Spinal cord (tissue), 10 donors: Measurements from ENCODE around the gene FCHO1. TPM values are rescaled to one million over a fixed set of nuclear protein-coding genes. Genes with fewer than 3 reads are reported as not detected.

Experiments
- DNase-seq, 6 donors: peaks; one replicate each; pipeline versions ENCODE4 v3.0.0 to v3.0.0-alpha.2; 2013 to 2015; ENCODE audit warnings: low spot score in 6 of 6, low read depth in 4 of 6
- H3K27ac ChIP-seq: one replicate; pipeline ENCODE4 v1.5.1; 2013; ENCODE audit warnings: low read depth, low read length, control low read depth
- H3K27me3 ChIP-seq: one replicate; pipeline ENCODE4 v1.6.1; 2013; ENCODE audit warnings: low read length; ENCODE audit not compliant: control insufficient read depth, insufficient read depth
- H3K36me3 ChIP-seq: one replicate; pipeline ENCODE4 v1.6.1; 2013; ENCODE audit warnings: low read length; ENCODE audit not compliant: control insufficient read depth, insufficient read depth
- H3K4me1 ChIP-seq: one replicate; pipeline ENCODE4 v1.6.1; 2013; ENCODE audit warnings: low read length; ENCODE audit not compliant: control insufficient read depth, insufficient read depth
- H3K4me3 ChIP-seq: one replicate; pipeline ENCODE4 v1.5.1; 2013; ENCODE audit warnings: low read depth, low read length, control low read depth
- H3K9me3 ChIP-seq: one replicate; pipeline ENCODE4 v1.6.1; 2013; ENCODE audit warnings: low read length; ENCODE audit not compliant: control insufficient read depth, insufficient read depth
- WGBS: methylation state at CpG from one replicate; pipeline ENCODE4 v1.1.5; 2013; ENCODE audit warnings: missing lambda C conversion rate; ENCODE audit not compliant: insufficient coverage; 5-methylcytosine and 5-hydroxymethylcytosine counted together
- polyA plus RNA-seq, 2 donors: library from polyadenylated mRNA; unstranded; fragments of 120-200 nt; gene quantifications; one replicate each; pipeline ENCODE4 v1.2.1, GENCODE V29; 2013; ENCODE audit not compliant: insufficient read length in 2 of 2
- total RNA-seq, 2 donors: library from RNA; depleted of rRNA in 1 of 2; stranded (reverse); fragments of 120-200 nt in 1 of 2; fragments of >200 nt in 1 of 2; gene quantifications; one replicate each; pipeline versions ENCODE4 v1.2.3 to v1.2.4, GENCODE V29; 2013 to 2014
- donor health status: healthy.

Gene FCHO1
- total and polyA plus RNA-seq, 4 donors = 6.8 to 41.9 (median 21.5) TPM

DNA sequence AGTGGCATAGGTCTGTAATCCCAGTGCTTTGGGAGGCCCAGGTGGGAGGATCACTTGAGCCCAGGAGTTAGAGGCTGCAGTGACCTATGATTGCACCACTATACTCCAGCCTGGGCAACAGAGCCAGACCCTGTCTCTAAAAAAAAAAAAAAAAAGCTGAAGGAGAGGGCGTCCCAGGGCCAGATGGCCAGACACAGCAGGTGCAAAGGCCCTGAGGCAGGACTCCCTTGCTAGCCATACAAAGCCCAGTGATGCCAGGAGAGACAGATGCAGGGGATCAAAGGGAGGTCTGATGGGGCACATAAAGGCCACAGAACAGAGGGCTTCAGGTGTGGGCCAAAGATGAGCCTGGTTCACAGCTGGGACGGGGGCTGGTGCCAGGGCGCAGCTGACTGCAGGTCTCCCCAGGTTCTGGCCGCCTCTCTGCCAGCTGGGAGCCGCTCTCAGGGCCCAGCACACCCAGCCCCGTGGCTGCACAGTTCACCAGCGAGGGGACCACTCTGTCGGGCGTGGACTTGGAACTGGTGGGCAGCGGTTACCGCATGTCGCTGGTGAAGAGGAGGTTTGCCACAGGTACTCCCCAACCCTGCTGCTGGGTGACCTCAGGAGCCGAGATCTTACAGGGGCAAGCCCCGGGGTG lies 36.1 kb downstream of the FCHO1 start:
- Histone ChIP-seq H3K27ac (no peak overlapping the region), H3K4me1 (peaks cover 10% of the 10 kb centered on the region), H3K27me3 (no peaks in the 10 kb centered on the region), H3K36me3 (peaks cover 68% of the 10 kb centered on the region), H3K9me3 (no peaks in the 10 kb centered on the region), H3K4me3 (no peak overlapping the region)
- DNase-seq = no peak
- WGBS = 94% methylated on average over 14 of the region's 14 CpGs

DNA sequence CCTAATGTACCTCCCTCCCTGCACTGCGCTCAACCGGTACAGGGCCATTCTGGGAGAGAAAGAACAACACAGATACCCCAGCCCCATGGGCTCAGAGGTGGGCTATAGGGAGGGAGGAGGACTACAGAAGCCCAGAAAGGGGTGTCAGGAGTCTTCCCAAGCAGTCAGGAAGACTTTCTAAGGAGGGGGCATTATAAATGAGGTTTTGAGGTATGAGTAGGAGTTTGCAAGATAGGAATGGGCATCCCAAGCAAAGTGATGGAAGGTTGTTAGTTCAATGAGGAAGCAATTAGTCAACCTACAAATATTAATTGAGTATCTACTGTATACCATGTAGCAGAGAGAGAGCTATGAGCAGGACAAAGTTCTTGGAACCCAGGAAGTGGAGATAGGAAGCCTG lies 37.4 kb downstream of the FCHO1 start:
- no peaks in the 10 kb centered on the region for H3K9me3 ChIP-seq
- H3K27me3 ChIP-seq = peaks cover 3% of the 10 kb centered on the region
- H3K36me3 ChIP-seq = peaks cover 57% of the 10 kb centered on the region
- no peak overlapping the region for H3K27ac ChIP-seq
- peaks cover 10% of the 10 kb centered on the region for H3K4me1 ChIP-seq
- DNase-seq = no peak
- WGBS = no CpG with 5 or more reads among the region's 2 CpGs
- no peak overlapping the region for H3K4me3 ChIP-seq

DNA sequence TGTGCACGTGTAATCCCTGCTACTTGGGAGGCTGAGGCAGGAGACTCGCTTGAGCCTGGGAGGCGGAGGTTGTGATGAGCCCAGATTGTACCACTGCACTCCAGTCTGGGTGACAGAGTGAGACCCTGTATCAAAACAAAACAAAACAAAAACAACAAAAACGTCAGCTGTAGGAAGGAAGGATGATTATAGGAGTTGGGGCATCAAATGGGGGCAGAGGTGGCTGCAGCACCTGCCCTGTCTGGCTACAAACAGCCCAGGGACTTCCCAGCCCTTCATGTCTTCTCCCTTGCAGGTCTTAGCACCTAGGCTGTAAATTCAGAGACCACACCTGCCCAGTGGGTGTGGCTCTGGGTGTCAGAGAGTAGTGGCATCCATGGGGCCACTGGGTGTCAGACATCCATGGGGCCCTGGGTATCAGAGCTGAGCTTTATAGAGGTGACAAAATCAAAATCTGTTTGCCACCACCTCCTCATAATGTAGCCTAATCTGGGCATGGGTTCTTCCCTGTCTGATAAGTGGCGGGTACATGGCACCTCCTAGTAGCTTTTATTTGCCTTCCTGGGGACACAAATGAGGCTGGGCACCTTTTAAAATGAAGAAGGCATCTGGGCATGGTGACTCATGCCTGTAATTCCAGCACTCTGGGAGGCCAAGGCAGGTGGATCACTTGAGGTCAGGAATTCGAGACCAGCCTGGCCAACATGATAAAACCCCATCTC lies 38.9 kb downstream of the FCHO1 start:
- no peak overlapping the region for H3K27ac ChIP-seq
- 90% methylated on average over 1 of the region's 6 CpGs for WGBS
- no peaks in the 10 kb centered on the region for H3K9me3 ChIP-seq
- H3K4me3 ChIP-seq = no peak overlapping the region
- DNase-seq = no peak
- H3K27me3 ChIP-seq = peaks cover 18% of the 10 kb centered on the region
- peaks cover 11% of the 10 kb centered on the region for H3K4me1 ChIP-seq
- H3K36me3 ChIP-seq = peaks cover 42% of the 10 kb centered on the region

DNA sequence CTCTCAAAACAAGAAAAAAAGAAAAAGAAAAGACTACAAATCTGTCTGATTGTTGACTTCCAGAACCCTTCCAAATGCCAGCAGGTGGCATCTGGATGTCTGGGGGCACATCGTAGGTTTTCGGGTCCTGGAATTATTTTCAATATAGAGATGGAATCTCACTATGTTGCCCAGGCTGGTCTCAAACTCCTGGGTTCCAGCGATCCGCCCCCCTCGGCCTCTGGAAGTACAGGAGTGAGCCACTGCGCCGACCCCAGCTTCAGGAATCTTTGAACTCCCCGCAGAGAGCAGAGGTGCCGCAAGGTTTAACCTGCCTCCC lies 43.1 kb downstream of the FCHO1 start:
- Histone ChIP-seq H3K4me3 (no peak overlapping the region), H3K4me1 (peaks cover 12% of the 10 kb centered on the region), H3K9me3 (no peaks in the 10 kb centered on the region), H3K27ac (no peak overlapping the region), H3K27me3 (peaks cover 34% of the 10 kb centered on the region), H3K36me3 (peaks cover 5% of the 10 kb centered on the region)
- DNase-seq = no peak
- 51% methylated on average over 9 of the region's 9 CpGs for WGBS

DNA sequence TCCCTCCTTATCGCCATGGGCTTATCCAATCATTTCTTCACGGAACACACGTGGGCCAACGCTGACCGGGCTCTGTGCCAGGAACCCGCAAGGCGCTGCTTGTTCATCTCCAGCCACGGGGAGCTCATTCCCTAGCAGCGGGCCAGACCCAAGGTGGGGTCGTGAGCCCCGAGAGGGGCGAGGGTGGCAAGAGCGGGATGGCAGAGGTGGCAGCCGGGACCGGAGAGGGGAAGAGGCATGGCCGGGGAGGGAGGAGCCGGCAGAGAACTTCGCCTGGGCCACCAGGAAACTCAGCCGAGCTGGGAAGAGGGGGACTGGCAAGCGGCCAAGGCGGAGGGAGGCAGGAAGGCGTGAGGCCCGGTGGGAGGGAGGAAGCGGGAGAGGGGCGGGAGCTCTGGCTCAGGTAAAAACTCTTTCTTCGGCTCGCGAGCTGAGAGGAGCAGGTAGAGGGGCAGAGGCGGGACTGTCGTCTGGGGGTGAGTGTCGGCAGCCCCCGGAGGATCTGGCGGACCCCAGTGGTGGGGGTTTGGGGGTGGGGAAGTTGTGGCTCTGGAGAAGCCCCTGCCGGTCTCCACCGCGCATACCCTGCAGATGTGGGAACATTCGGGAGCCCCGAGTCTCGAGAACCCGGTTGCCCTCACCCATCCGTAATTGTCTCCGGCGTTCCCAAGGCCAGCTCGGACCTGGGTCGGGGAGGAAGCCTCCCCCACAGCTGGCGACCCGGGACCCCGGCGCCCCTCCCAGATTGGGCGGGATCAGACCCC lies 43.6 kb downstream of the FCHO1 start, which contains the start of gene B3GNT3:
Gene B3GNT3, plus strand, starts transcription at position 408 of the 764 bp plus-strand sequence. CDS start 12,670 bp downstream, outside the sequence.
- 5% methylated on average over 50 of the region's 50 CpGs for WGBS
- no peaks in the 10 kb centered on the region for H3K9me3 ChIP-seq
- DNase-seq = no peak
- peaks cover 34% of the 10 kb centered on the region for H3K27me3 ChIP-seq
- no peak within 1 kb of the TSS for H3K27ac ChIP-seq
- no peaks in the 10 kb centered on the region for H3K36me3 ChIP-seq
- no peak within 1 kb of the TSS for H3K4me3 ChIP-seq
- H3K4me1 ChIP-seq = peaks cover 12% of the 10 kb centered on the region

DNA sequence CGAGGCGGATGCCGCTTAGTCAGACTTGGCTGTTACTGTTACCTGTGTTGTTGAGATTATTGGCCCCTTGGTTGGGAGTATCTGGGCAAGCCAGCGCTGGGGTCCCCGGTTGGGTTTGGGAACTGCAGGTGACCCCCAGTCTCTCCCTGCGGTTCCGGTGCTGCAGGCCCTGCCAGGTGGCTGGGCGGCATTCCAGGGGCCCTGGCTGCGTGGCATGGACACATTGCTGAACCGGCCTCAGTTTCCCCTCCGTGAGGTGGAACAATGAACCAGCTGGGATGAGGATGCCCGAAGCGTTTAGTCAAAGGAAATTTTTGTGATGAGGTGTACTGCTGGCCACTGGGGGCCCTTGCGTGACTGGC lies 44.2 kb downstream of the FCHO1 start:
- H3K27ac ChIP-seq = no peak overlapping the region
- DNase-seq = no peak
- no peak overlapping the region for H3K4me3 ChIP-seq
- no peaks in the 10 kb centered on the region for H3K36me3 ChIP-seq
- H3K9me3 ChIP-seq = no peaks in the 10 kb centered on the region
- peaks cover 12% of the 10 kb centered on the region for H3K4me1 ChIP-seq
- 18% methylated on average over 14 of the region's 14 CpGs for WGBS
- H3K27me3 ChIP-seq = peaks cover 34% of the 10 kb centered on the region

DNA sequence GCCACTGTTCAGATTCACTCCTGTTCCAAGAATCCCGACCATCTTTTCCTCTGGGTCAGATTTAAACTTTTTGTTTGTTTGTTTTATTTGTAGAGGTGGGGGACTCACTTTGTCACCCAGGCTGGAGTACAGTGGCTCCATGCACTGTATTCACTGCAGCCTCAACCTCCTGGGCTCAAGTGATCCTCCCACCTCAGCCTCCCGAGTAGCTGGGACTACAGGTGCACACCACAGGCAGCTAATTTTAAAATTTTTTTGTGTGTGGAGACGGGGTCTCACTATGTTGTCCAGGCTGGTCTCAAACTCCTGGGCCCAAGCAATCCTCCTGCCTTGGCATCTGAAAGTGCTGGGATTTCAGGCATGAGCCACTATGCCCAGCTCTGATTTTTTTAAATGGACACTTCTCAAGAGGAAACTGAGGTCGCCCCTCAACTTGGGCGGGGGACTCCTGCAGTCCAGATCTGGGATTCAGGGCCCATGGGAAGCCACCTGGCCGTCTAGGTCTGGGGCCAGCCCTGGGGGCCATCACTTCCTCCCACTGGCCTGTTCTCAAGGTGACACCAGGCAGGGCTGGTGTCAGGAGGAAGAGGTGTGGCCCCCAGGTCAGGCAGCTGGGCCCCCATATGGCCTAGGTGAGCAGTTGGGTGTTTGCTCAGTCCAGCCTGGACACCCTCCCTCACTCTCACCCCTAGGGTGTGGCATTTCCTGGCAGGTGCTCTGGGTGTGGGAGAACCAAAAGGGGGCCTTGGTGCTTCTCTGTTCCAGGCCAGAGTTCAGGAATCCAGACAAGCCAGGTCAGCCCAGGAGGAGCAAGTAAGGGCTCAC lies 44.9 kb downstream of the FCHO1 start:
- Histone ChIP-seq H3K4me1 (peaks cover 11% of the 10 kb centered on the region), H3K4me3 (no peak overlapping the region), H3K36me3 (no peaks in the 10 kb centered on the region), H3K9me3 (no peaks in the 10 kb centered on the region), H3K27ac (no peak overlapping the region), H3K27me3 (peaks cover 34% of the 10 kb centered on the region)
- DNase-seq = no peak
- 70% methylated on average over 4 of the region's 6 CpGs for WGBS

DNA sequence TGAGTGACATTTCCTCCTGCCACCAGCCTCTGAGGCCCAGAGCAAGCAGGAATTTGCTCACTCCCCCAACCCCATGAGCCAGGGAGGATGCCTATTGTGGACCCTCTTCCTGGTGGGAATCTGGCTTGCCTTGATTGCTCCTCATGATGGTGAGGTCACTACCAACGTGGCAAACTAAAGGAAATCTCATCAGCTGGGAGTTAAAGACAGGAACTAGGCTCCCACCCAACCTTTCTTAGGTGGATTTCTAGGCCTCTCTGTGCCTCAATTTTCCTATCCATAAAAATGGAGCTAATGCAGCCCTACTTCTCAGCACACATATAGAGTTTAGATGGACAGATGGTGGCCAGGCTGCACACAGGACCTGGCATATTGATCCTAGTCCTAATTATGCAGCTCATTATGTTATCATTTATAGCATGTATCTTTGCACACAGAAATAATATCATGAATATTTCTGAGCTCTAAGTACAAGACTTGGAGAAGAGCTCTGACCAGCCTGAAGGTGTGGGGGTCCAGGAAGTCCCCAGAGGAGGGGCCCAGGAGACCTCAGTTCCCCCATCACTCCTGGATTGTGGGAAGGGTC lies 45.7 kb downstream of the FCHO1 start:
- Histone ChIP-seq H3K27me3 (peaks cover 34% of the 10 kb centered on the region), H3K4me1 (peaks cover 8% of the 10 kb centered on the region), H3K9me3 (no peaks in the 10 kb centered on the region), H3K4me3 (no peak overlapping the region), H3K27ac (no peak overlapping the region), H3K36me3 (no peaks in the 10 kb centered on the region)
- WGBS = 69% methylated on average over 1 of the region's 1 CpG
- DNase-seq = no peak
